Measurements from ENCODE around the gene SGF29. TPM values are rescaled to one million over a fixed set of nuclear protein-coding genes. Genes with fewer than 3 reads are reported as not detected.

SGF29 gene
- total RNA-seq: 10 to 100 TPM; 14.5 to 17.9 (median 15.4) TPM
- long read RNA-seq, partial matches to known transcripts: 0 of 4 reads
- long read RNA-seq, other reads (novel, unspliced or antisense): 1 of 4 reads

GRCh38 chr16:28553776-28554633 lies at the start of gene SGF29:
Gene SGF29 (plus strand): TSS chr16:28553920. CDS start chr16:28581070, 27,150 bp downstream.
- Histone ChIP-seq H3K4me1 (peaks cover 0 to 12% (median 6%) of the 10 kb centered on the region in 4 donors), H3K4me3 (peak within 1 kb of the TSS; percentile 51 to 85 (median 81)), H3K36me3 (peaks cover 0 to 10% (median 0%) of the 10 kb centered on the region in 4 donors), H3K9me3 (no peaks in the 10 kb centered on the region), H3K27ac (peak within 1 kb of the TSS; percentile 89 to 98 (median 96)), H3K27me3 (no peaks in the 10 kb centered on the region)
- intact Hi-C loops (cut with DNase I): loop anchor here in 1 of 2 donors (10.0 kb wide), 1 partner anchor 59 kb away; the partner anchor contains the start of genes APOBR and CLN3
- DNase-seq: peak; percentile 91 to 94 (median 93)
- 1% methylated on average over 35 of the region's 88 CpGs for WGBS (ENCODE audit: insufficient coverage, low coverage, low lambda C conversion rate, missing lambda C conversion rate)
- peak; percentile 5 to 54 (median 36) for TF ChIP-seq CTCF (IDR thresholded peaks at IDR 0.05)
- TF ChIP-seq POLR2A (IDR thresholded peaks at IDR 0.05): peak; percentile 94
- ATAC-seq: peak; percentile 92 to 96 (median 94)

DNA sequence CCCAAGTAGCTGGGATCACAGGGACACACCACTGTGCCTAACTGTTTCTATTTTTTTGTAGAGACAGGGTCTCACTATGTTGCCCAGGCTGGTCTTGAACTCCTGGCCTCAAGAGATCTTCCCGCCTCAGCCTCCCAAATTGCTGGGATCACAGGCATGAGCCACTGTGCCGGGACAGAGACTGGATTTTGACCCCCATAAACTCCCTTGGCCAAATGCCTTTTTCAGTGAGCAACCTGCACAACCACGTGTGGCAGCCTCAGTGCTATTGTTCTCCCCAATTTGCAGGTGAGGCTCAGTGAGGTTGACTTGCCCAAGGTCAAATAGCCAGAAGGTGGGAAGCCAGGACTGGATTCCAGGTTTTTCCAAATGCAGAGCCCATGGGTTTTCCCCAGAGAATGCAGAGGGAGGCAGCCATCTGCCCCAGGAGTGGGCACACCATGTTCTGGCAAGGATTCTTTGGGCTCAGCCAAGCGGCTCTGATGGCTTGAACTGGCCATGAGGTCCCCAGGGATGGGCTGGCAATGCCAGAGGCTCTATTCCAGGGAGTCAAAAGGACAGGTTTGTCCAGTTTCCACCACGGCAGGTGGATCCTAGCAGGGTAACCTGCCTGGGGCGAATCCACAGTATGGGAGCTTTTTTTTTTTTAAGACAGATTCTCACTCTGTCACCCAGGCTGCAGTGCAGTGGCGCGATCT lies 48.9 kb upstream of the SGF29 start:
- ATAC-seq (peak; percentile 7 to 66 (median 52)), DNase-seq (peak in 1 of 3 donors; percentile 82)
- Histone ChIP-seq H3K27me3 (no peaks in the 10 kb centered on the region), H3K27ac (peak overlapping the region in 1 of 3 donors; percentile 21), H3K36me3 (peaks cover 0 to 7% (median 0%) of the 10 kb centered on the region in 4 donors), H3K9me3 (no peaks in the 10 kb centered on the region), H3K4me3 (no peak overlapping the region), H3K4me1 (peaks cover 0 to 30% (median 6%) of the 10 kb centered on the region in 4 donors)
- intact Hi-C loops (cut with DNase I): no loop called here
- 34% methylated on average over 6 of the region's 8 CpGs for WGBS (ENCODE audit: insufficient coverage, low coverage, low lambda C conversion rate, missing lambda C conversion rate)
- TF ChIP-seq POLR2A (IDR thresholded peaks at IDR 0.05): no peak
- no peak for TF ChIP-seq CTCF (IDR thresholded peaks at IDR 0.05)

GRCh38 chr16:28505489-28506137 lies 48.1 kb upstream of the SGF29 start:
- DNase-seq: no peak
- H3K4me3 ChIP-seq: no peak overlapping the region
- no peaks in the 10 kb centered on the region for H3K27me3 ChIP-seq
- peaks cover 0 to 4% (median 0%) of the 10 kb centered on the region in 4 donors for H3K36me3 ChIP-seq
- H3K4me1 ChIP-seq: peaks cover 0 to 30% (median 6%) of the 10 kb centered on the region in 4 donors
- peak overlapping the region in 2 of 3 donors; percentile 19 to 25 for H3K27ac ChIP-seq
- TF ChIP-seq CTCF (IDR thresholded peaks at IDR 0.05): no peak
- no peak for TF ChIP-seq POLR2A (IDR thresholded peaks at IDR 0.05)
- ATAC-seq: peak; percentile 66 to 81 (median 72)
- no peaks in the 10 kb centered on the region for H3K9me3 ChIP-seq
- WGBS (ENCODE audit: insufficient coverage, low coverage, low lambda C conversion rate, missing lambda C conversion rate): 18% methylated on average over 6 of the region's 14 CpGs
- intact Hi-C loops (cut with DNase I): no loop called here

- WGBS (ENCODE audit: insufficient coverage, low coverage, low lambda C conversion rate, missing lambda C conversion rate): 85% methylated on average over 3 of the region's 3 CpGs
- no peak overlapping the region for H3K4me3 ChIP-seq
- H3K27me3 ChIP-seq: no peaks in the 10 kb centered on the region
- no peak overlapping the region for H3K27ac ChIP-seq
- no peak for DNase-seq
- no peak for ATAC-seq
- intact Hi-C loops (cut with DNase I): no loop called here
- TF ChIP-seq POLR2A (IDR thresholded peaks at IDR 0.05): no peak
- no peak for TF ChIP-seq CTCF (IDR thresholded peaks at IDR 0.05)
- H3K36me3 ChIP-seq: peaks cover 0 to 13% (median 0%) of the 10 kb centered on the region in 4 donors
- peaks cover 0 to 16% (median under 1%) of the 10 kb centered on the region in 4 donors for H3K4me1 ChIP-seq
- no peaks in the 10 kb centered on the region for H3K9me3 ChIP-seq
Measured at GRCh38 chr16:28511031-28511430, 42.7 kb upstream of the SGF29 start.
